ENCODE data around the gene AP5S1.

GRCh38 chr20:3800878-3801260 lies 19.5 kb upstream of the AP5S1 start:
- TF ChIP-seq EZH2 (IDR thresholded peaks at IDR 0.05; ENCODE audit: borderline replicate concordance, insufficient read depth, low read length, poor library complexity, severe bottlenecking), result no peak
- no peak for TF ChIP-seq POLR2AphosphoS5 (IDR thresholded peaks at IDR 0.05)
- TF ChIP-seq, protein P1, sequence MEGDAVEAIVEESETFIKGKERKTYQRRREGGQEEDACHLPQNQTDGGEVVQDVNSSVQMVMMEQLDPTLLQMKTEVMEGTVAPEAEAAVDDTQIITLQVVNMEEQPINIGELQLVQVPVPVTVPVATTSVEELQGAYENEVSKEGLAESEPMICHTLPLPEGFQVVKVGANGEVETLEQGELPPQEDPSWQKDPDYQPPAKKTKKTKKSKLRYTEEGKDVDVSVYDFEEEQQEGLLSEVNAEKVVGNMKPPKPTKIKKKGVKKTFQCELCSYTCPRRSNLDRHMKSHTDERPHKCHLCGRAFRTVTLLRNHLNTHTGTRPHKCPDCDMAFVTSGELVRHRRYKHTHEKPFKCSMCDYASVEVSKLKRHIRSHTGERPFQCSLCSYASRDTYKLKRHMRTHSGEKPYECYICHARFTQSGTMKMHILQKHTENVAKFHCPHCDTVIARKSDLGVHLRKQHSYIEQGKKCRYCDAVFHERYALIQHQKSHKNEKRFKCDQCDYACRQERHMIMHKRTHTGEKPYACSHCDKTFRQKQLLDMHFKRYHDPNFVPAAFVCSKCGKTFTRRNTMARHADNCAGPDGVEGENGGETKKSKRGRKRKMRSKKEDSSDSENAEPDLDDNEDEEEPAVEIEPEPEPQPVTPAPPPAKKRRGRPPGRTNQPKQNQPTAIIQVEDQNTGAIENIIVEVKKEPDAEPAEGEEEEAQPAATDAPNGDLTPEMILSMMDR (IDR thresholded peaks at IDR 0.05; ENCODE audit: poor library complexity, severe bottlenecking), result no peak
